HG03354 (cell line): ENCODE measurements around the gene APOA4.

Experiments
- ATAC-seq: cut with Tn5 transposase; IDR thresholded peaks from one replicate; pipeline ENCODE4 v1.9.1; 2021; ENCODE audit warnings: mild to moderate bottlenecking; ENCODE audit not compliant: unreplicated experiment, poor library complexity, severe bottlenecking

APOA4 gene

DNA sequence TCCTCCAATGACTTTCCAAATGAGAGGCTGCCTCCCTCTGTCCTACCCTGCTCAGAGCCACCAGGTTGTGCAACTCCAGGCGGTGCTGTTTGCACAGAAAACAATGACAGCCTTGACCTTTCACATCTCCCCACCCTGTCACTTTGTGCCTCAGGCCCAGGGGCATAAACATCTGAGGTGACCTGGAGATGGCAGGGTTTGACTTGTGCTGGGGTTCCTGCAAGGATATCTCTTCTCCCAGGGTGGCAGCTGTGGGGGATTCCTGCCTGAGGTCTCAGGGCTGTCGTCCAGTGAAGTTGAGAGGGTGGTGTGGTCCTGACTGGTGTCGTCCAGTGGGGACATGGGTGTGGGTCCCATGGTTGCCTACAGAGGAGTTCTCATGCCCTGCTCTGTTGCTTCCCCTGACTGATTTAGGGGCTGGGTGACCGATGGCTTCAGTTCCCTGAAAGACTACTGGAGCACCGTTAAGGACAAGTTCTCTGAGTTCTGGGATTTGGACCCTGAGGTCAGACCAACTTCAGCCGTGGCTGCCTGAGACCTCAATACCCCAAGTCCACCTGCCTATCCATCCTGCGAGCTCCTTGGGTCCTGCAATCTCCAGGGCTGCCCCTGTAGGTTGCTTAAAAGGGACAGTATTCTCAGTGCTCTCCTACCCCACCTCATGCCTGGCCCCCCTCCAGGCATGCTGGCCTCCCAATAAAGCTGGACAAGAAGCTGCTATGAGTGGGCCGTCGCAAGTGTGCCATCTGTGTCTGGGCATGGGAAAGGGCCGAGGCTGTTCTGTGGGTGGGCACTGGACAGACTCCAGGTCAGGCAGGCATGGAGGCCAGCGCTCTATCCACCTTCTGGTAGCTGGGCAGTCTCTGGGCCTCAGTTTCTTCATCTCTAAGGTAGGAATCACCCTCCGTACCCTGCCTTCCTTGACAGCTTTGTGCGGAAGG is 9.5 kb upstream of the APOA4 start:
- no peak for ATAC-seq

DNA sequence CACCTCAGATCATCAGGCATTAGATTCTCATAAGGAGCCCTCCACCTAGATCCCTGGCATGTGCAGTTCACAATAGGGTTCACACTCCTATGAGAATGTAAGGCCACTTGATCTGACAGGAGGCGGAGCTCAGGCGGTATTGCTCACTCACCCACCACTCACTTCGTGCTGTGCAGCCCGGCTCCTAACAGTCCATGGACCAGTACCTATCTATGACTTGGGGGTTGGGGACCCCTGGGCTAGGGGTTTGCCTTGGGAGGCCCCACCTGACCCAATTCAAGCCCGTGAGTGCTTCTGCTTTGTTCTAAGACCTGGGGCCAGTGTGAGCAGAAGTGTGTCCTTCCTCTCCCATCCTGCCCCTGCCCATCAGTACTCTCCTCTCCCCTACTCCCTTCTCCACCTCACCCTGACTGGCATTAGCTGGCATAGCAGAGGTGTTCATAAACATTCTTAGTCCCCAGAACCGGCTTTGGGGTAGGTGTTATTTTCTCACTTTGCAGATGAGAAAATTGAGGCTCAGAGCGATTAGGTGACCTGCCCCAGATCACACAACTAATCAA is 8.8 kb upstream of the APOA4 start:
- ATAC-seq: no peak

DNA sequence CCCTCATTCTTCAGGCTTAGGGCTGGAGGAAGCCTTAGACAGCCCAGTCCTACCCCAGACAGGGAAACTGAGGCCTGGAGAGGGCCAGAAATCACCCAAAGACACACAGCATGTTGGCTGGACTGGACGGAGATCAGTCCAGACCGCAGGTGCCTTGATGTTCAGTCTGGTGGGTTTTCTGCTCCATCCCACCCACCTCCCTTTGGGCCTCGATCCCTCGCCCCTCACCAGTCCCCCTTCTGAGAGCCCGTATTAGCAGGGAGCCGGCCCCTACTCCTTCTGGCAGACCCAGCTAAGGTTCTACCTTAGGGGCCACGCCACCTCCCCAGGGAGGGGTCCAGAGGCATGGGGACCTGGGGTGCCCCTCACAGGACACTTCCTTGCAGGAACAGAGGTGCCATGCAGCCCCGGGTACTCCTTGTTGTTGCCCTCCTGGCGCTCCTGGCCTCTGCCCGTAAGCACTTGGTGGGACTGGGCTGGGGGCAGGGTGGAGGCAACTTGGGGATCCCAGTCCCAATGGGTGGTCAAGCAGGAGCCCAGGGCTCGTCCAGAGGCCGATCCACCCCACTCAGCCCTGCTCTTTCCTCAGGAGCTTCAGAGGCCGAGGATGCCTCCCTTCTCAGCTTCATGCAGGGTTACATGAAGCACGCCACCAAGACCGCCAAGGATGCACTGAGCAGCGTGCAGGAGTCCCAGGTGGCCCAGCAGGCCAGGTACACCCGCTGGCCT is 7.2 kb upstream of the APOA4 start:
- no peak for ATAC-seq

DNA sequence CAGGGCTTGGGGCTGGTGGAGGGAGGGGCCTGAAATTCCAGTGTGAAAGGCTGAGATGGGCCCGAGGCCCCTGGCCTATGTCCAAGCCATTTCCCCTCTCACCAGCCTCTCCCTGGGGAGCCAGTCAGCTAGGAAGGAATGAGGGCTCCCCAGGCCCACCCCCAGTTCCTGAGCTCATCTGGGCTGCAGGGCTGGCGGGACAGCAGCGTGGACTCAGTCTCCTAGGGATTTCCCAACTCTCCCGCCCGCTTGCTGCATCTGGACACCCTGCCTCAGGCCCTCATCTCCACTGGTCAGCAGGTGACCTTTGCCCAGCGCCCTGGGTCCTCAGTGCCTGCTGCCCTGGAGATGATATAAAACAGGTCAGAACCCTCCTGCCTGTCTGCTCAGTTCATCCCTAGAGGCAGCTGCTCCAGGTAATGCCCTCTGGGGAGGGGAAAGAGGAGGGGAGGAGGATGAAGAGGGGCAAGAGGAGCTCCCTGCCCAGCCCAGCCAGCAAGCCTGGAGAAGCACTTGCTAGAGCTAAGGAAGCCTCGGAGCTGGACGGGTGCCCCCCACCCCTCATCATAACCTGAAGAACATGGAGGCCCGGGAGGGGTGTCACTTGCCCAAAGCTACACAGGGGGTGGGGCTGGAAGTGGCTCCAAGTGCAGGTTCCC is 6.5 kb upstream of the APOA4 start, which contains the start of gene APOC3:
Gene APOC3 (plus strand): TSS at position 383 of the 659 bp plus-strand sequence. CDS start 676 bp downstream, outside the sequence.
- no peak for ATAC-seq

DNA sequence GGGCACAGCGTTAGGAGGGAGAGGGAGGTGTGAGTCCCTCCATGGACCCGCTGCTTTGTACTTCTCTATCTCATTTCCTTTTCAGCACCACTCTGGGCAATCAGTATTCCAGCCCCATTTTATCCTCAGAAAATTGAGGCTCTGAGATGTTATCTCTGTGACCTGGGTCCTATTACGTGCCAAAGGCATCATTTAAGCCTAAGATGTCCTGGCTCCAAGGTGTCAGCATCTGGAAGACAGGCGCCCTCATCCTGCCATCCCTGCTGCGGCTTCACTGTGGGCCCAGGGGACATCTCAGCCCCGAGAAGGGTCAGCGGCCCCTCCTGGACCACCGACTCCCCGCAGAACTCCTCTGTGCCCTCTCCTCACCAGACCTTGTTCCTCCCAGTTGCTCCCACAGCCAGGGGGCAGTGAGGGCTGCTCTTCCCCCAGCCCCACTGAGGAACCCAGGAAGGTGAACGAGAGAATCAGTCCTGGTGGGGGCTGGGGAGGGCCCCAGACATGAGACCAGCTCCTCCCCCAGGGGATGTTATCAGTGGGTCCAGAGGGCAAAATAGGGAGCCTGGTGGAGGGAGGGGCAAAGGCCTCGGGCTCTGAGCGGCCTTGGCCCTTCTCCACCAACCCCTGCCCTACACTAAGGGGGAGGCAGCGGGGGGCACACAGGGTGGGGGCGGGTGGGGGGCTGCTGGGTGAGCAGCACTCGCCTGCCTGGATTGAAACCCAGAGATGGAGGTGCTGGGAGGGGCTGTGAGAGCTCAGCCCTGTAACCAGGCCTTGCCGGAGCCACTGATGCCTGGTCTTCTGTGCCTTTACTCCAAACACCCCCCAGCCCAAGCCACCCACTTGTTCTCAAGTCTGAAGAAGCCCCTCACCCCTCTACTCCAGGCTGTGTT is 5.8 kb upstream of the APOA4 start:
- no peak for ATAC-seq

DNA sequence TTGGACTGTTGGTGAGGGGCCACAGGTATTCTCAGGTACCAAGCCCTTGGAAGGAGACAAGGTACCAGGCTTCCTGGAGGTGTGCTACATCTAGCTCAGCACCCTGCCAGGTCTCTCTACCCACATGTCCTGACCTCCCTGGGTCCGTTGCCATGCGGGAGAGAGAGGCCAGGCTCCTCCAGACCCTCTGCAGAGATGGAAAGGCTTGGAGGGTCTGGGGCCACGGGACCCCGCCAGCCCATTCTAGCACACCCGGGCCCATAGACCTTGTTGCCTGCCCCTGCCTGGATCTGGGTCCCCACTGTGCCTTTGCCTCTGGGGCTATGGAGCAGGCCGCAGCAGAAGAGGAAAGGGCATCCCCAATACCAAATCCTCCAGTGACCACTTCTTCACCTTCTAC is 4.4 kb upstream of the APOA4 start:
- no peak for ATAC-seq

DNA sequence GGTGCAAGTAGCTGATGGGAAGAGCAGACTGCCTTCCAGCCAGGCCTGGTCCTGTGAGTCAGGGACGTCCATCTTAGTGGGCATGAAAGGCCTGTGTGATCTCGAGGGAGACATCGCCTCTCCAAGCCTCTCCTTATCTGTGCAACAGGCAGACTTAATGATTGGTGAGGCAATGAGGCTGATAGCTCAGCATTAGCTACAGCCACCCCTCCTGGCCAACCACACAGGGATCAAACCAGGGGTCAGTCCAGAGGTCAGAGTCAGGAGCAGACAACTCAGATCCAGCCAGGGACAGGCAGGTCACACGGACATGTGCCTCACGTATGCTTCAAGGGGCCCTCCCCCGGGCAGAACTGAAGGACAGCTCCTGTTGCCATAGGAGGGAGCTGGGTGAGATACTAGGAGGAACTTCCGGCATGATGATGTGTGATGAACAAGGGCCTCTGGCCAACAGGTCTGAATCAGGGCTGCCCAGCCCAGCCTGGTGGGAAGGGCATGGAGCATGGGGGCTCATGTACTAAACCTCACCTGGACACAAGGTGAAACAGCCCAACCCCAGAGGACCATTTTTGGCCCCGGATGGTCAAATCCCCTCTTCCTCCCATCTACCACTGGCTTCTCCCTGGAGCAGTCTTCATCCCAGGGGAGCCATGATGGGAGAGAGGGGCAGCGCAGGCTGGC is 3.8 kb upstream of the APOA4 start:
- ATAC-seq: no peak

DNA sequence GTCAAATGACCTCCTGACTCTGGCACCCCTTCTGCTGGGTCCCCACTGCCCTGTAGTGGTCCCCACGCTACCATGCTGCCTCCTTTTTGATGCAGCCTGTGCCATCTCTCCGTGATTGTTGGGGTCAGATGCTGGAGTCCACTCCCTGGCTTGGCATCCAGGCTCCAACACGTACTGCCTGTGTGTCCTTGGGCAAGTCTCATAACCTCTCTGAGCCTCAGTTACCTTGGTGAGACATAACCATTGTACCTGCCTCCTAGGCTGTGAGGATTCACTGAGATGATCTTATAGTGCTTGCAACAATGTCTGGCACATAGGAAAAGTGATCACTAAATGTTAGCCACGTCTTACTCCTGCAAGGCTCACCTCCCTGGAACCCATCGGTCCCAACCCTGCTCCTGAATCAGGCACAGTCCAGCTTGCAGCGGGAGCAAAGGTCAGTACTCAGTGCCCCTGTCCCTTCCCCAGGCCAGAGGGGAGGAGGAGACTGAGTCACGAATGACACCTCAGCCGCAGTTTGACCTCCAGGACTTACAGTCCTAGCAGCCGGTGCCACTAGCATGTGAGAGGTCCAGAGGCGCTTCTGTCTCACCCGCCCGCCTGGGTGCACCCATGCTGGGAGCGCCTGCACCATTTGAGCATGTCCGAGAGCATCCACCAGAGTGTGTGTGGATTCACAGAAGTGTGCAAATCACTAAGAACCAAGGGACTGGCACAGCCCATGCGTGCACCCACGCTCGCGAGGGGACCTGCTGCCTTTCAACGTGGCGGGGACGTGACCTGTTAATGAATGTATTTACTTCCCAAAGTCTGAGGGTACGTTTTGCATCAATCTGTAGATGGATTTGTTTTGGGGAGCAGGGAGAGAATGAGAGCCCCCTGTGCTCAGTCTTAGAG is 3.0 kb upstream of the APOA4 start:
- no peak for ATAC-seq

DNA sequence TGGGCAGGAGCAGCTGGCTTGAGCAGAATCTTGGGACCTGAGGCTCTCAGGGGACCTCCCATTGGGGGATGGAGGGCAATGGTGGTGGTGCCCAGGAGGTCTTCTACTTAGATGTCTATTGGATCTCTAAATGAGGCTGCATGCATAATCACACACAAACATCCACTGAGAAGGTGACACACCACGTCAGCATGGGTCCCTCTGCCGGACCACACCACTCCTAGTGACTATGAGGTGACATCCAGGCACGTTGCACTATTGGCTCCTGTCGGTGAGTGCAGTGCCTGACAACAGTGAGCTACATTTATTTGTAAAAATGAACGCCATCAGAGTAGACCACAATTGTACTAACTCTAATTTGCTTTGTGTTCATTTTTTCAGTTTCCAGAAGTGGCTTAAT is 2.3 kb upstream of the APOA4 start:
- ATAC-seq: no peak

DNA sequence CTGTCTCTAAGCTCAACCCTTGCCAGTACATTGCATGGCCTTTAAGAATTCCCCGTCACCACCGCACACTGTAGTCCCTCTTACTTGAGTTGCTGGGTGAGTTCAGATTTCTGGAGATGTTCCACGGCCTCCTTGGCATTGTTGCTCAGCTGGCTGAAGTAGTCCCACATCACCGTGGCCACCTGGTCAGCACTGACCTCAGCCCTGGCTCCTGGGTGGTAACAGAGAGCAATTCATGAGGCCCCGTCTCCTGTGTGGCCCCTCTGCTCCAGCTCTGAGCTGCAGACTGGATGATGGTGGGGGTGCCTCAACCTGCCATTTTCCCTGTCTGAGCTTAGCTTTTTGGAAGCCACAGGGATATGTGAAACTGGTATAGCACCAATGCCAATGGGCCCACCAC is 529 bp downstream of the APOA4 start:
- no peak for ATAC-seq

DNA sequence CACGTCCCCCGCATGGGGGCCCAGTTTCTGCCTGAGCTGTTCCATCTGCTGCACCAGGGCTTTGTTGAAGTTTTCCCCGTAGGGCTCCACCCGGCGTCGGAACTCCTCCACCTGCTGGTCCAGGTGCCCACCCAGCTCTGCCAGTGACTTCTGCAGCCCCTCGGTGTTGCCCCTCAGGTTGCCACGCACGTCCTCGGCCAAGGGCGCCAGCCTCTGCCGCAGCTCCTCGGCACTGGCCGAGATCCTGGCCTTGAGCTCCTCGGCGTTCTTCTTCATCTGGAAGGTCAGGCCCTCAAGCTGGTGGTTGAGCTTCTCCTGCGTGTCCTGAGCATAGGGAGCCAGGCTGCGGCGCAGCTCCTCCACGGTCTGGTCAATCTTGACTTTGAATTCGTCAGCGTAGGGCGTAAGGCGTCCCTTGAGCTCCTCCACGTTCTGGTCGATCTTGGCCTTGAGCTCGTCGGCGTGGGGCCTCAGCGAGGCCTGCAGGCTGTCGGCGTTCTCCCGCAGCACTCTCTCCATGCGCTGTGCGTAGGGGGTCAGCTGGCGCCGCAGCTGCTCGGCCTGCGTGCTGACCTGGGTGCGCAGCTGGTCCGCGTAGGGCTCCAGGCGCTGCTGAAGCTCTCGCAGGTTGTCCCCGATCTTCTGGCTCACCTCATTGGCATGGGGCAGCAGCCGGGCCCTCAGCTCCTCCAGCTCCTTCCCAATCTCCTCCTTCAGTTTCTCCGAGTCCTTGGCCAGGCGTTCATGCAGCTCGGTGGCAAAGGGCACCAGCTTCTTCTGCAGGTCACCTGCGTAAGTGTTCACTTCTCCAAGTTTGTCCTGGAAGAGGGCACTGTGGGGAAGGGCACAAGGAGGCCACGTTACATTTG is 1.8 kb downstream of the APOA4 start:
- ATAC-seq: no peak

DNA sequence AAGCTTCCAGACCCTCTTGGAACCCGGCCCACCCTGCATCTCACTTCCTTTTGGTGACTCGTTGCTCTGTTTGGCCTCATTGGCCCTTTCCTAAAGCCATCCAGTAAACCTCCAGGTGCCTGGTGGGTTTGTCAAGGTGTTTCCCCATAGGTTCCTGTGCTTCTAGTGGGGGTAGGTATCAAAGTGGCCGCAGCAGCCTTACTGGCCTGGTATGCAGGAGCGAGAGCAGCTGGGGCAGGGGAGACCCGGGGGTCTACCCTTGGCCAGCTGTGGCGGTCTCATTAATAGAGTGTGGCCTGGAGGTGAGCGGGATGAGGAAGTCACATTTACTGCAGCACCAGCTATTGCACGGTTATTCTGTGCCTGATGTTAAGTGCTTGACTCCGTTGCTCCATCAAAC is 4.1 kb downstream of the APOA4 start:
- no peak for ATAC-seq

DNA sequence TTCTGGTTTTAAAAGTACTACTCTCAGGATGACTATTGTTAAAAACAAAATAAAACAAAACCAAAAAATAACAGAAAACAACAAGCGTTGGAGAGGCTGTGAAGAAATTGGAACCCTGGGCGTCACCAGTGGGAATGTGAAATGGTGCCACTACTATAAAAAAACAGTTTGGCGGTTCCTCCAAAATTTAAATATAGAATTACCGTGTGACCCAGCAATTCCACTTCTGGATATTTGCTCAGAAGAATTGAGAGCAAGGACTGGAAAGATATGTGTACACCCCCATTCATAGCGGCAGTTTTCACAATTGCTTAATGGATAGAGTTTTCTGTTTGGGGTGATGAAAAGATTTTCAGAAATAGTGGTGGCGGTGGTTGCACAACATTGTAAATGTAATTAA is 8.6 kb downstream of the APOA4 start:
- ATAC-seq: no peak

DNA sequence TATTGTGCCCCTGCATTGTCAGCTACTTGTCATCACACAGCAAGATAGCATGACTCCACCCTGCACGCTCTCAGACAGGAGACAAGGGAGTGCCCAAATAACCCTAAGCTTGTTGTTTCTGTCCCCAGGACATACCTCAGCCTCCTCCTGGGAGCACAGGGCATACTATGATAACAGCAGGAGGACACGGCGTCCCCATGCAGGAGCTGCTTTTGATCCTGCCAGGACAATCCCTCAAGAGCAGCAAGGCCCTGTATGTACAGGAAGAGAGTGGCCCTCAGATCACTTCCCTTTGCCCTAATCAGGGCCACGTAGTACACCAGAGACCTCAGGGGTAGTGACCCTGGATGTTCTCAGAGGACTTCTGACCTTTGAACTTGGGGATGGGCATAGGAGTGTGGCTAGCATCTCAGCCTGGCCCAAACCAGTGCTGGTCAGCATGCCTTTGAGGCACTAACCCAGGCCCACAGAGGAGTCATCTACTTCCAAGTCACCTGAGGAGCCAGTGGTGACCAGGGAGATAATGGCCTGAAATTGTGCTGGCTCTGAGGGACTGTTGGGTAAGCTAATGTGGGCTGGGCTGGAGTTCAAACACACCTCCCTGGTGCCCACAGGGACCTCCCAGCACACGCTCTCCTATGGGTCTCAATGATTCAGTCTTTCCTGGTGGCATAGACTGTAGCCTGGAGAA is 9.2 kb downstream of the APOA4 start:
- ATAC-seq: no peak

DNA sequence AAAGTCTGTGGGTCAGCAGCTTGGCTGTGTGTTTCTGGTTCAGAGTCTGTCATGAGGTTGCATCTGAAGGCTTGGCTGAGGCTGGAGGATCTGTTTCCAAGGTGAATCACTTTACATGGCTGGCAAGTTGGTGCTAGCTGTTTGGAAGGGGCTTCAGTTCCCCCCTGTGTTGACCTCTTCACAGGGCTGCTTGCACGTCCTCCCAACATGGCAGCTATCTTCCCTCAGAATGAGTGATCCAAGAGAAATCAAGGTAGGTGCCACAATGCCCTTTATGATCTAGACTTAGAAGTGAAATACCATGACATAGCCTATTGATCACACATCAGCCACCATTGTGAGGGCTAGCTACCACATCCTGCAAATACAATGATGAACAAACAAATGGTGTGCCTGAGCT is 9.9 kb downstream of the APOA4 start:
- no peak for ATAC-seq

DNA sequence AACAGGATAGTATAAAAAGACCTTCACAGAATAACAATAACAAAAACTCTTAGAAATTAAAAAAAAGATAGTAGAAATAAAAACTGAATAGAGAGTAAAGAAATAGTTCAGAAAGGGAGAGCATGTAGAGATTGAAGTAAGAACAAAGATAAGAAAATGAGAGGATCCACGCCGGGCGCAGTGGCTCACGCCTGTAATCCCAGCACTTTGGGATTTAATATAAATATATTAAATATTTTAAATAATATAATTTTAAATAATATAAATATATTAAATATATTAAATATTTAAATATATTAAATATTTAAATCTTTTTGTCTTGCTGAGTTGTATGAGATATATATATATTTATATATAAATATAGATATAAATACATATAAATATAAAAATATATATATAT is 11.0 kb downstream of the APOA4 start:
- no peak for ATAC-seq
